Nephron progenitor cell (in vitro differentiated cells): ENCODE results near the gene PRPF4.

Source experiments
- DNase-seq: peaks from one replicate; pipeline ENCODE4 v3.0.0; 2021
- H3K27ac Mint-ChIP-seq: 2 replicates; pipeline ENCODE4 v1.8.0; 2021; ENCODE audit warnings: mild to moderate bottlenecking, moderate library complexity, mixed read lengths
- H3K27me3 Mint-ChIP-seq: 2 replicates; pipeline ENCODE4 v1.8.0; 2021; ENCODE audit warnings: mild to moderate bottlenecking, low read depth, mixed read lengths; ENCODE audit not compliant: poor library complexity
- H3K36me3 Mint-ChIP-seq: 2 replicates; pipeline ENCODE4 v1.8.0; 2021; ENCODE audit warnings: low read depth, mixed read lengths
- H3K4me1 Mint-ChIP-seq: 2 replicates; pipeline ENCODE4 v1.8.0; 2021; ENCODE audit warnings: mixed read lengths
- H3K4me3 Mint-ChIP-seq: 2 replicates; pipeline ENCODE4 v1.8.0; 2021; ENCODE audit warnings: mild to moderate bottlenecking, moderate library complexity, mixed read lengths
- H3K9me3 Mint-ChIP-seq: 2 replicates; pipeline ENCODE4 v1.8.0; 2021; ENCODE audit warnings: mild to moderate bottlenecking, moderate library complexity, mixed read lengths
- CTCF ChIP-seq: fragments of 200-600 bp; sonication (generic); IDR thresholded peaks from 2 replicates; pipeline ENCODE4 v1.5.0; 2021; ENCODE audit warnings: antibody characterized with exemption

The PRPF4 gene

GRCh38 chr9:113337714-113338113 is 62.3 kb downstream of the PRPF4 start:
- H3K27me3 Mint-ChIP-seq, result peaks cover 16% of the 10 kb centered on the region
- H3K36me3 Mint-ChIP-seq, result peaks cover 3% of the 10 kb centered on the region
- TF ChIP-seq CTCF, result no peak
- DNase-seq, result no peak
- peaks cover 8% of the 10 kb centered on the region for H3K4me1 Mint-ChIP-seq
- H3K9me3 Mint-ChIP-seq, result no peaks in the 10 kb centered on the region
- H3K27ac Mint-ChIP-seq, result no peak overlapping the region
- no peak overlapping the region for H3K4me3 Mint-ChIP-seq

- Mint-ChIP-seq H3K36me3 (no peaks in the 10 kb centered on the region), H3K4me1 (peaks cover 8% of the 10 kb centered on the region), H3K27me3 (peaks cover 27% of the 10 kb centered on the region), H3K9me3 (no peaks in the 10 kb centered on the region), H3K27ac (no peak within 1 kb of the TSS), H3K4me3 (peak within 1 kb of the TSS; percentile 86)
- no peak for TF ChIP-seq CTCF
- peak; percentile 89 for DNase-seq
These were observed 64.7 kb downstream of the PRPF4 start, which contains the start of gene WDR31 for GRCh38 chr9:113340011-113340699. Gene WDR31, minus strand, starts transcription at chr9:113340275. Its CDS starts 8,253 bp downstream, at chr9:113332022.

- no peaks in the 10 kb centered on the region for H3K9me3 Mint-ChIP-seq
- no peak for TF ChIP-seq CTCF
- no peak for DNase-seq
- H3K4me3 Mint-ChIP-seq, result peak overlapping the region; percentile 86
- H3K27ac Mint-ChIP-seq, result no peak overlapping the region
- peaks cover 44% of the 10 kb centered on the region for H3K27me3 Mint-ChIP-seq
- H3K4me1 Mint-ChIP-seq, result peaks cover 8% of the 10 kb centered on the region
- H3K36me3 Mint-ChIP-seq, result no peaks in the 10 kb centered on the region
These were observed 66.4 kb downstream of the PRPF4 start for GRCh38 chr9:113341712-113342410.
